ENCODE results near the gene CCDC61. TPM values are rescaled to one million over a fixed set of nuclear protein-coding genes. Genes with fewer than 3 reads are reported as not detected.

The CCDC61 gene
- total RNA-seq, 1 experiment from 2014 or later = 16.9 TPM

GRCh38 chr19:45968626-45969025 is 26.6 kb upstream of the CCDC61 start:
- no CpG with 5 or more reads among the region's 9 CpGs for WGBS (ENCODE audit: extremely low coverage, insufficient read length, low lambda C conversion rate)
- no peak overlapping the region for H3T11ph ChIP-seq (ENCODE audit: low read length)

More at GRCh38 chr19:45968626-45969025, 26.6 kb upstream of the CCDC61 start:
- Histone ChIP-seq H2BK12ac (ENCODE audit: insufficient read length, low read depth, low read length) (no peak overlapping the region), H4K5ac (ENCODE audit: insufficient read length, low read depth, low read length) (no peak overlapping the region), H3K18ac (ENCODE audit: insufficient read length, low read depth, low read length) (no peak overlapping the region), H3K4me2 (ENCODE audit: insufficient read depth, insufficient read length, low read length) (no peak overlapping the region), H3K23ac (ENCODE audit: insufficient read length, low read depth, low read length) (no peak overlapping the region), H2BK15ac (ENCODE audit: low read depth, low read length) (no peak overlapping the region), H3K79me2 (ENCODE audit: insufficient read depth, low read length) (no peaks in the 10 kb centered on the region; the same call in 1 of the 2 replicates), H3K27me3 (ENCODE audit: insufficient read depth, low read length) (no peaks in the 10 kb centered on the region; the same call in 1 of the 2 replicates), H3K9ac (ENCODE audit: extremely low read depth, insufficient read length, low read length) (no peak overlapping the region), H4K20me1 (ENCODE audit: control insufficient read depth, insufficient read depth, insufficient read length) (peaks cover 4% of the 10 kb centered on the region), H2AFZ (ENCODE audit: low read length) (no peak overlapping the region), H2BK5ac (ENCODE audit: insufficient read length, low read length) (no peak overlapping the region), H2BK120ac (ENCODE audit: low read depth, low read length, poor library complexity, severe bottlenecking) (no peak overlapping the region), H4K91ac (ENCODE audit: insufficient read length, low read depth, low read length) (no peak overlapping the region), H2BK20ac (ENCODE audit: low read depth, low read length, poor library complexity, severe bottlenecking) (no peak overlapping the region), H3K79me1 (ENCODE audit: insufficient read depth, low read depth, low read length, poor library complexity, severe bottlenecking) (no peaks in the 10 kb centered on the region), H2AK5ac (ENCODE audit: insufficient read length, low read length) (no peak overlapping the region), H3K4ac (ENCODE audit: low read depth, low read length) (no peak overlapping the region), H4K8ac (replicated peaks; ENCODE audit: insufficient read length, low read depth, low read length) (no peak overlapping the region), H3K27ac (ENCODE audit: insufficient read length, low read depth, low read length) (no peak overlapping the region), H3K4me1 (ENCODE audit: insufficient read depth, low read length) (peaks cover 2% of the 10 kb centered on the region; the same call in 1 of the 2 replicates), H3K9me3 (ENCODE audit: control insufficient read depth, low read depth, low read length) (no peaks in the 10 kb centered on the region), H3K56ac (ENCODE audit: insufficient read length, low read depth, low read length) (no peak overlapping the region), H3K14ac (ENCODE audit: insufficient read depth, low read length) (no peak overlapping the region), H3K23me2 (ENCODE audit: insufficient read length, low read depth, low read length, poor library complexity, severe bottlenecking) (no peaks in the 10 kb centered on the region)
- Mint-ChIP-seq H3K4me3 (no peak overlapping the region), H3K27ac (no peak overlapping the region), H3K27me3 (ENCODE audit: low read depth) (peaks cover 54% of the 10 kb centered on the region), H3K4me1 (peaks cover 10 to 27% of the 10 kb centered on the region in 2 experiments), H3K9me3 (no peaks in the 10 kb centered on the region), H3K36me3 (ENCODE audit: insufficient read depth in 1 of 3, low read depth in 3 of 3) (peaks cover 0 to 1% (median 0%) of the 10 kb centered on the region in 3 experiments; a peak in 2 of 7 replicates)
- no peak for TF ChIP-seq CTCF (conservative IDR thresholded peaks at IDR 0.05)
- no peak for DNase-seq
